HG02759 (cell line): Measurements from ENCODE around the gene TPCN1.

Experiments
- ATAC-seq: cut with Tn5 transposase; IDR thresholded peaks from one replicate; pipeline ENCODE4 v1.9.1; 2021; ENCODE audit warnings: mild to moderate bottlenecking, moderate library complexity; ENCODE audit not compliant: unreplicated experiment

The TPCN1 gene

DNA sequence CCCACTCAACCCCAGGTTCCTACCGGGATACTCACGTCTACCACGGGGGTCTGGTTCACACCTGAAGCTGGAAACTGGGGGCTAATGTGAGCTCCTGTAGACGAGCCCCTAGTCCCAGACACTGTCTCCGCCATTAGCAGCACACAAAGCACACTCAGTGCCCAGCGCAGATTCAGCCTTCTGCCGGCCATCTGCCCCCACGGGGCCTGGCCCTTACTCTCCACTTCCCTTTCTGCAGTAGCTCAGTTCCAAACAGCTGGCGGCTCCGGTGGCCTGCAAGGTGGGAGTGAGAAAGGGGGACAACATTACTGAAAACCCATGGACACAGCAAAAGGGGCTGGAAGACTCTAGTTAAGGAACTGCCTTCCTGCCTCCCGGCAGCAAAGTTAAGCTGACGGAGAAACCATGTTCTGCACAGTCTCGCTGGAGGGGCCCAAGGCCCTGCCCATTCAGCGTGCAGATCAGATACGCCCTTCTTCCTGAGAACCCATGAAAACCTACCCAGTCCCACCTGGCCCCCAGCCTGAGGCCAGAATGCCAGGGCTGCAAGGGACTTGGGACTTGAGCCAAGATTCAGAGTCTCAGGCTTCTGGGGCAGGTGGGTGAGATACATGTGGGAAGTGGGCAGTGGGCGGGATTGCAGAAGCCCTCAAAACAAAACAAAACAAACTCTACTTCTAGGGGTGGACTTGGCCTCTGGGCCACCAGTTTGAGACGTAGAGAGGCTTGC, 111.6 kb downstream of the TPCN1 start:
- ATAC-seq: no peak

DNA sequence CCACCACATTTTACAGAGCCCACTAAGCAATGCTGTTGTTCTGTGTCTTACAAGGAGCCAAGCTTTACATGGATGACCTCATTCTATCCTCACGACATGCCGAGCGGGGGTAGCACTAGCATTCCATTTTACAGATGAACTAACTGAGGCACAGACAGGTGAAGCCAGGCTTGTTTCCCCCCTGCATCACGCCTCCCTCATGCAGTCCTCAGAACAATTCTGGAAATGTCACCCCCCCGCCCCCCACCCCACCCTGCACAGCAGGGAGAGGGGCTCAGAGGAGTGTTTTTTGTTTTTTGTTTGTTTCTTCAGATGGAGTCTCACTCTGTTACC, 112.1 kb downstream of the TPCN1 start:
- ATAC-seq: no peak

DNA sequence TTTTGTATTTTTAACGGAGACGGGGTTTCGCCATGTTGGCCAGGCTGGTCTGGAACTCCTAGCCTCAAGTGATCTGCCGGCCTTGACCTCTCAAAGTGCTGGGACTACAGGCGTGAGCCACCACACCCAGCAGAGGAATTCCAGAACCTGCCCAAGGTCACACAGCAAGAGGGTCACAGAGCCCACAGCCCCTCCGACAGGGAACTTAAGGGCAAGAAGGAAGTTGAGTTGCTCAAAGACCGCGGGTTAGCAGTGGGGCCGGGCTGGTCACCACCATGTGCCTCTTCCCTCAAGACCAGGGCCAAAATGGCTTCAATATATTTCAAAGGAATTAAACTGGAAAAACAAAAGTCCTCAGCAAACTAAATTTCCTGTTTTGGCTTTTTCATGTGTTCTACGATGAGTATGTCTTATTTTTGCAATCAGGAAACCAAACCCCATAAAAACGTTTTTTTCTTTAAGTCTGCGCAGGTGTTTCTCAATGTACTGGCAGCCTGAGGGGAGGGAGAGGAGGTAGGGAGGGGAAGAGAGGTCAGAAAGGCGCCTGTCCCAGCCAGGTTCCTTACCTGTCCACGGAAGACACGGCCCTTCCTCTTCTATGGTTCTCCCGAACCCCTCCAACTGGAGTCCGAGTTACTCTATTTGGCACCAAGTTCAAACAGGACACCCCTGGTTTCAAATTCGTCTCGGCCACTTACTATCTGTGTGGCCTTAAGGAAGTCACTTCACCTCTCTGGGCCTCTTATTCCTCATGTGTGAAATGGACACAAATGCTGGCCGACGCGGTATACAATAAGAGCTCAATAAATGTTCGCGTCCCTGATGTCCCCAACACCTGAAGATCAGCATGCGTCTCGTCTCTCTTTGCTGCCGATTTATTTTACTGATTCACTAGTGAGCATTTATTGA, 112.9 kb downstream of the TPCN1 start:
- peak; percentile 11 for ATAC-seq

DNA sequence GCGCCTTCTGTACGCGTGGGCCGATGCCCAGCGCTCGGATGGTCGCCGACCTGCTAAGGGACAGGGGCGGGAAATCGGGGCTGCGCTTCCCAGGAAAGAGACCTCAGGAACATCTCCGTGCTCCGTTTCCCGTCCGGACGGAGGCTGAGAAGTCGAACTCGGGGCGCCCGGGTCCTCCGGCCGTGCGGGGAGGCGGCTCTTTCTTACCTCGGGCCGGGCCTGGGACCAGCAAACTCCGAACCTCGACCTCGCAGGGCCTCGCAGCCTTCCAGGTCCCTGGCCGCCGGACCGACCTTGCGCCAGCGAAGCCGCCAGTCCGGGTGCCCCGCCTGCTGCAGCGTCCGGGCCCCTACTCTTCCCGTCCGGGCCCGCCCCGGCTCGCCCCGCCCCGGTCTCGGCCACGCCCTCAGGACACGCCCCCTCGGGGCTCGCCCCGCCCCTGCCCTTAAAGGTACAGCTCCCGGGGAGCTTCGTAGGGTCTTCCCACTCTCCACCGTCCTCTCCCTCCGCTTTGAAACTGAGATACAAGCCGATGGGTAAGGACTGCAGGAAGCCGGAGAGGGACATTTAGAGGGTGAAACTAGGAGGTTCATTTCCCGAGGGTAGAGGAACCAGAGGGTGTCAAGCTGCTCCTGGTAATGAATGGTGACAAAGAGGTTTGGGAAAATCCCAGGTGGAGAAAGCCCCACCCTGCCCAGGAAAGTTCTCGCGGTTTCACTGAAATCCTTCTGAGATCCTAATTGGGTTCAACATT, 113.7 kb downstream of the TPCN1 start, which contains the start of gene SLC8B1:
Gene SLC8B1 (minus strand): TSS at position 324 of the 754 bp plus-strand sequence. CDS start 2,231 bp downstream, outside the sequence.
- ATAC-seq: peak; percentile 98

DNA sequence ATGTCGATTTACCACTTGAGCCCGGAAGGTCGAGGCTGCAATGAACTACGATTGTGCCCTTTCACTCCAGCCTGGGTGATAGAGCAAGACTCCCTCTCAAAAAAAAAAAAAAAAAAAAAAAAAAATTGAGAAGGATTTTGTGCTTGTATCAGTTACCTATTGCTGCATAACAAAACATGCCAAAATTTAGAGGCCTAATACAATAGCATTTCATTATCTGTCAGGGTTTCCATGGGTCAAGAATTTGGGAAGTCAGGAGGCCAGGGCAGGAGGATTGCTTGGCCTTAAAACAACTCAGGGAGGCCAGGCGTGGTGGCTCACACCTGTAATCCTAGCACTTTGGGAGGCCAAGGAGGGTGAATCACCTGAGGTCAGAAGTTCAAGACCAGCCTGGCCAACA, 118.3 kb downstream of the TPCN1 start:
- no peak for ATAC-seq

DNA sequence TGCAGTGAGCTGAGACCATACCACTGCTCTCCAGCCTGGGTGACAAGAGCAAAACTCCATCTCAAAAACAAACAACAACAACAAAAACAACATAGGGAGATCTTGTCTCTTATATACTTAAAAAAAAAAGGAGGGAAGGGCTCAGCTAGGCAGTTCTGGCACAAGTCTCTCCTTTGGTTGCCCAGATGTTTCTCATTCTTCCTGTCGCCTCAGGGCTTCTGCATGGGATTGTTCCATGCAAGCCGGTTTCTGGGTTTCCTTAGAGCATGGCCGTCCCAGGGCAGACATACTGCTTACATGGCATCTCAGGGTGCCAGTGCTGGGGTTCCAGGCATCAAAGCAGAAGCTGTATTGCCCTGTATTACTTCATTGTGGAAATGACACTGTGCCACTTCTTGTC, 118.8 kb downstream of the TPCN1 start:
- no peak for ATAC-seq

DNA sequence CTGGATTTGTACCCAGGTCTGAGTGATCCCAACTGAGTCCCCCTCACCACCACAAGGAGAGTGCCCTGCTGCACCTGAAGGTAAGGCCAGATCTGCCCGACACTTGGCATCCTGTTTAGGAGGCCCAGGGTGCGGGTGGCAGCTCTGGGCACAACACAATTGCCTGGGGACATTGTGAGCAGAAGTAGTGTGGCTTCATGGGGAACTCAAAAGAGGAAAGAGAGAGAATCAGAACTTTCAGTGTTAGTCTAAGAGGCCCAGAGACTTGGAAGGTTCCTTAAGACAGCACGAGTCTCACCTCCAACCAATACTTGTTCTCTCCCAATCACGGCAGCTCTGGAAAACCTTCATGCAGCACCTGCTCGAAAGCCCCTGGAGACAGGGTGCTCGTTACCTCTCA, 120.3 kb downstream of the TPCN1 start:
- no peak for ATAC-seq

DNA sequence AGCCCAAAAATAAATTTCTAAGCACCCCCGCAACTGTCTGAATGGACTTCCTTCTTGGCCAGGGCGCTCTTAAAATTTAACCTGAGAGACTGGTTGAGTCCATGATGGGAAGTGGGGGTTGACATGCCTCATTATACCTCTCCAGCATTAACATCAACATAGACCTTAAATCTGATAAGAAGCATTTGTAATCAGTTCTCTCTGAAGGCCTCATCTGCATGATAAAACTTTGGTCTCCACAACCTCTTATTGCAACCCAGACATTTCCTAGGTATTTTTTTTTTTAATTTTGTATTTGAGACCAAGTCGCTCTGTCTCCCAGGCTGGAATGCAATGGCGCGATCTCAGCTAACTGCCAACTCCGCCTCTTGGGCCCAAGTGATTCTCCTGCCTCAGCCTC, 124.1 kb downstream of the TPCN1 start:
- ATAC-seq: no peak

DNA sequence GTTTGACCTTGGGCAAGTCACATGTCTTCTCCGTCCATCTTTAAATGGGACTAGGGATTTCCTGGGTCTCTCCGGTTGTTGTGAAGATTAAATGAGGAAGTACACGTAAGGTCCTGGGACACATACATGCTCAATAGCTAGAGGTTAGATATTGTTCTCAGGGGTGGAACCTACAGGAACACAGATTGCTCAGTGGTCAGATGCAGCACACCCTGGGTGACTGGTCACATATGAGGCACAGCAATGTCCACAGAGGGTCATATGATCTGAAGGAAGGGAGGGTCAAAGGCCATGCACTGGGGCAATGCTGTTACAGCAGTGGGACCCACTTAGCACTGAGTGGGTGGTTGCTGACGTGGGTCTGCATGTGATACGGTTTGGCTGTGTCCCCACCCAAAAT, 125.1 kb downstream of the TPCN1 start:
- ATAC-seq: no peak

DNA sequence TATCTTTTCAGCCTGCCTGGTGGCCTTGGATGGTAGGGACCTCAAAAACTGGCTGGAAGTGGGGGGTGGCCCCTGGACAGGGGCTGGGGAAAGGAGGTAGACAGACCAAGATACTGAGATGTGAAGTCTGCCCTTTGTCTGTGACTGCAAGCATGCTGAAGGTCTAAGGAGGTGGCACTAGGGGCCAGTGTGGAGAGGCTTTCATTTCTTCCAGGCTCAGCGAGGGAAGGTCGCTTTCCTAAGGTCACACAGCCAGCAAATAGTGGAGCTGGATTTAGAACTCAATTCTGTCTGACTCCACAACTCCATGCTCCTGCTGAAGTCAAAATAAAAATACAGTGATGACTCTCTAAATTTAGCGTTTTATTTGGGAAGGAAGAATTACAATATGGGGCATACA, 125.8 kb downstream of the TPCN1 start:
- no peak for ATAC-seq

DNA sequence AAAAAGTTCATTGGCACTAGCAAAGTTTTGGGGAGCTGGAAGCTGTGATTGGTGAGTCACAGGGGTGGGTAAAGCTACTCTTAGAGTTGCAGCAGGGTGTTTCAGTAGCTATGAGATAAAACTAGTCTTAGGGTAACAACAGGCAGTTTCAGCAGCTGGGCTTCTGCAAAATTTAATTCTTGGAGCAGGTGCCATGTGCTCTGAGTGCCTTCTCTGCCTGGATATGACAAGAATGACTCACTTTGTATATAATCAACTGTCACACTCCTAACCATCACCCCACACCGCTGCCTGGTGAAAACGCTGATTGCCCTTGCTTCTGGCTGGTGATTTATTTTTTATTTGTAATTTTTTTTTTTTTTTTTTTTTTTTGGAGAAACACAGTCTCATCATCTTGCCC, 126.6 kb downstream of the TPCN1 start:
- ATAC-seq: no peak
